ENCODE data around the gene TNPO3.

DNA sequence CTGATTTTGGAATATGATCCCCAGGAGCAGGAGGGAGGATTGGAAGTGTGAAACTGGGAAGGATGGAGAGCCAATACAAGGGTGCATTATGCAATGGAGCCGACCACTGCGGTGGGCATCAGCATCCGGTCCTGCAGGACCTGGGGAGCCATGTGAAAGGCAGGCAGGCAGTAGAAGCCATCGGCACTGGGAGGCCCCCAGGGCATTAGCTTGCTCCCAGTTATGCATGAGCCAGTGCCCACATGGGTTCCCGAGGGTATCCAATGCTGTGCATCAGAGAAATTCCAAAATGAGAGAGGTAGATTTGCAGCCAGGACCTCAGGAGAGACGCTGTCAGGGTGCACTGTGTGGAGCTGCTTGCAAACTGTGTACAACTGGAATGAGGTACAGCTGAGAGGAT, 135.7 kb downstream of the TNPO3 start:
- TF ChIP-seq, protein P1, sequence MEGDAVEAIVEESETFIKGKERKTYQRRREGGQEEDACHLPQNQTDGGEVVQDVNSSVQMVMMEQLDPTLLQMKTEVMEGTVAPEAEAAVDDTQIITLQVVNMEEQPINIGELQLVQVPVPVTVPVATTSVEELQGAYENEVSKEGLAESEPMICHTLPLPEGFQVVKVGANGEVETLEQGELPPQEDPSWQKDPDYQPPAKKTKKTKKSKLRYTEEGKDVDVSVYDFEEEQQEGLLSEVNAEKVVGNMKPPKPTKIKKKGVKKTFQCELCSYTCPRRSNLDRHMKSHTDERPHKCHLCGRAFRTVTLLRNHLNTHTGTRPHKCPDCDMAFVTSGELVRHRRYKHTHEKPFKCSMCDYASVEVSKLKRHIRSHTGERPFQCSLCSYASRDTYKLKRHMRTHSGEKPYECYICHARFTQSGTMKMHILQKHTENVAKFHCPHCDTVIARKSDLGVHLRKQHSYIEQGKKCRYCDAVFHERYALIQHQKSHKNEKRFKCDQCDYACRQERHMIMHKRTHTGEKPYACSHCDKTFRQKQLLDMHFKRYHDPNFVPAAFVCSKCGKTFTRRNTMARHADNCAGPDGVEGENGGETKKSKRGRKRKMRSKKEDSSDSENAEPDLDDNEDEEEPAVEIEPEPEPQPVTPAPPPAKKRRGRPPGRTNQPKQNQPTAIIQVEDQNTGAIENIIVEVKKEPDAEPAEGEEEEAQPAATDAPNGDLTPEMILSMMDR (IDR thresholded peaks at IDR 0.05; ENCODE audit: low read depth, low read length): no peak
- TF ChIP-seq EZH2phosphoT487 (IDR thresholded peaks at IDR 0.05; ENCODE audit: low read depth): no peak

Measured in OCI-LY3 (cell line).